H1 (cell line): ENCODE measurements around the gene SPI1. TPM values are rescaled to one million over a fixed set of nuclear protein-coding genes. Genes with fewer than 3 reads are reported as not detected.
A peak's percentile ranks its signal among the peaks of the same experiment; 100 is the strongest.

Experiments used
- CTCF ChIA-PET: fragments of 300-600 bp; sonication (Branson Sonifier 250); formaldehyde crosslinking; loops from one replicate; lab custom pipeline; 2021; ENCODE audit not compliant: partially characterized antibody; lab: Charles Lee
- POLR2A ChIA-PET: fragments of 300-600 bp; sonication (Branson Sonifier 250); formaldehyde crosslinking; loops from one replicate; lab custom pipeline; 2021; ENCODE audit warnings: inconsistent platforms; ENCODE audit not compliant: partially characterized antibody; lab: Charles Lee
- DNase-seq, 2 experiments: peaks; one replicate each; pipeline versions ENCODE4 v3.0.0 to v3.0.0-alpha.2; 2010 to 2022; ENCODE audit warnings: low spot score in 2 of 2, low read depth in 1 of 2, mixed read lengths in 1 of 2
- FAIRE-seq: peaks from 2 replicates; lab custom pipeline; 2011; peaks lifted over from hg19 to GRCh38; lab: Jason Lieb, UNC
- H2AFZ ChIP-seq: 2 replicates; pipeline ENCODE4 v1.8.1; 2012; ENCODE audit warnings: low read length, inconsistent platforms
- H2AK5ac ChIP-seq: 2 replicates; pipeline ENCODE4 v1.6.1; 2013; ENCODE audit warnings: low read depth, low read length
- H2BK120ac ChIP-seq: replicated peaks from 2 replicates; pipeline ENCODE3; 2013; ENCODE audit warnings: low read depth, low read length, inconsistent platforms
- H2BK12ac ChIP-seq: 2 replicates; pipeline ENCODE4 v1.6.1; 2013; ENCODE audit warnings: low read depth, low read length
- H2BK15ac ChIP-seq: 2 replicates; pipeline ENCODE4 v1.6.1; 2013; ENCODE audit warnings: low read length
- H2BK20ac ChIP-seq: 2 replicates; pipeline ENCODE4 v1.6.1; 2013; ENCODE audit warnings: low read length
- H2BK5ac ChIP-seq: 2 replicates; pipeline ENCODE4 v1.6.1; 2013; ENCODE audit warnings: low read depth, low read length
- H3K14ac ChIP-seq: 2 replicates; pipeline ENCODE4 v1.6.1; 2013; ENCODE audit warnings: inconsistent platforms; ENCODE audit not compliant: insufficient read length
- H3K18ac ChIP-seq: 2 replicates; pipeline ENCODE4 v1.6.1; 2013; ENCODE audit warnings: low read length; ENCODE audit errors: extremely low read depth
- H3K23ac ChIP-seq: 2 replicates; pipeline ENCODE4 v1.6.1; 2013; ENCODE audit warnings: inconsistent platforms; ENCODE audit not compliant: insufficient read length
- H3K23me2 ChIP-seq: 2 replicates; pipeline ENCODE4 v1.6.1; 2013; ENCODE audit warnings: low read depth, low read length
- H3K27ac ChIP-seq: 2 replicates; pipeline ENCODE4 v1.6.1; 2011; ENCODE audit warnings: low read depth, low read length, inconsistent platforms
- H3K27me3 ChIP-seq, 4 experiments: replicated peaks in 1 of 4; 1 replicate in 1 of 4; 2 replicates in 3 of 4; pipeline versions ENCODE4 v1.6.1 to v1.8.1; 2011 to 2013; ENCODE audit warnings: low read length in 3 of 4, mild to moderate bottlenecking in 3 of 4, inconsistent platforms in 2 of 4, mixed read lengths in 2 of 4, moderate library complexity in 1 of 4; ENCODE audit not compliant: control insufficient read depth in 3 of 4, insufficient read depth in 3 of 4; ENCODE audit errors: extremely low read depth in 1 of 4
- H3K36me3 ChIP-seq, 4 experiments: 2 replicates each; pipeline versions ENCODE4 v1.6.1 to v1.8.1; 2011 to 2013; ENCODE audit warnings: mild to moderate bottlenecking in 4 of 4, low read length in 3 of 4, moderate library complexity in 2 of 4, control low read depth in 1 of 4, inconsistent platforms in 1 of 4; ENCODE audit not compliant: insufficient read depth in 4 of 4, control insufficient read depth in 2 of 4
- H3K4ac ChIP-seq: replicated peaks from 2 replicates; pipeline ENCODE3; 2013; ENCODE audit warnings: low read length, low read depth, mixed read lengths, inconsistent platforms; ENCODE audit not compliant: insufficient read length
- H3K4me1 ChIP-seq, 4 experiments: replicated peaks in 1 of 4; 1 replicate in 1 of 4; 2 replicates in 3 of 4; pipeline versions ENCODE4 v1.6.1 to v1.8.1; 2011 to 2013; ENCODE audit warnings: low read length in 3 of 4, inconsistent platforms in 2 of 4, mixed read lengths in 1 of 4; ENCODE audit not compliant: insufficient read depth in 4 of 4, control insufficient read depth in 3 of 4
- H3K4me2 ChIP-seq, 2 experiments: 2 replicates each; pipeline versions ENCODE4 v1.6.1 to v1.8.1; 2011 to 2013; ENCODE audit warnings: low read depth in 2 of 2, low read length in 2 of 2, control low read depth in 1 of 2, inconsistent platforms in 1 of 2, mild to moderate bottlenecking in 1 of 2; ENCODE audit not compliant: insufficient read depth in 1 of 2
- H3K4me3 ChIP-seq, 4 experiments: fragments of 200-600, 300-600 bp in 1 of 4; sonication (generic), shearing (Covaris generic), sonication (Bioruptor Twin) in 1 of 4; 2 replicates each; pipeline versions ENCODE4 v1.5.1 to v1.8.1; 2011 to 2016; ENCODE audit warnings: low read length in 4 of 4, low read depth in 3 of 4, control low read depth in 2 of 4, inconsistent platforms in 2 of 4, mild to moderate bottlenecking in 2 of 4, mixed read lengths in 1 of 4, moderate library complexity in 1 of 4; ENCODE audit not compliant: insufficient read depth in 2 of 4; ENCODE audit errors: extremely low read depth in 1 of 4
- H3K56ac ChIP-seq: replicated peaks from 2 replicates; pipeline ENCODE3; 2013; ENCODE audit warnings: low read depth, mild to moderate bottlenecking, mixed read lengths, low read length, inconsistent platforms; ENCODE audit not compliant: insufficient read length
- H3K79me1 ChIP-seq: 2 replicates; pipeline ENCODE4 v1.6.1; 2013; ENCODE audit warnings: low read depth, low read length, control low read depth
- H3K79me2 ChIP-seq, 2 experiments: 2 replicates each; pipeline versions ENCODE4 v1.6.1 to v1.8.1; 2012 to 2013; ENCODE audit warnings: low read length in 2 of 2, mild to moderate bottlenecking in 2 of 2, inconsistent platforms in 1 of 2; ENCODE audit not compliant: insufficient read depth in 2 of 2, control insufficient read depth in 1 of 2
- H3K9ac ChIP-seq, 4 experiments: replicated peaks in 1 of 4; 1 replicate in 1 of 4; 2 replicates in 3 of 4; pipeline versions ENCODE4 v1.6.1 to v1.8.1; 2011 to 2013; ENCODE audit warnings: low read depth in 3 of 4, low read length in 3 of 4, control low read depth in 2 of 4, mild to moderate bottlenecking in 2 of 4, moderate library complexity in 2 of 4, inconsistent platforms in 1 of 4; ENCODE audit errors: extremely low read depth in 1 of 4
- H3K9me3 ChIP-seq, 2 experiments: 2 replicates each; pipeline versions ENCODE4 v1.6.1 to v1.8.1; 2012 to 2013; ENCODE audit warnings: mild to moderate bottlenecking in 2 of 2, moderate library complexity in 2 of 2, control low read depth in 1 of 2, inconsistent platforms in 1 of 2, low read depth in 1 of 2, low read length in 1 of 2, mixed read lengths in 1 of 2; ENCODE audit not compliant: insufficient read depth in 2 of 2
- H4K20me1 ChIP-seq, 2 experiments: replicated peaks in 1 of 2; 2 replicates each; pipeline versions ENCODE3 to v1.8.1; 2011 to 2013; ENCODE audit warnings: inconsistent platforms in 2 of 2, low read length in 2 of 2, mild to moderate bottlenecking in 1 of 2; ENCODE audit not compliant: insufficient read depth in 2 of 2, control insufficient read depth in 1 of 2
- H4K5ac ChIP-seq: 2 replicates; pipeline ENCODE4 v1.6.1; 2013; ENCODE audit warnings: low read length, low read depth, mixed read lengths, inconsistent platforms; ENCODE audit not compliant: insufficient read length
- H4K8ac ChIP-seq: 2 replicates; pipeline ENCODE4 v1.8.0; 2013; ENCODE audit warnings: mild to moderate bottlenecking, moderate library complexity, low read length, inconsistent platforms; ENCODE audit not compliant: insufficient read depth; ENCODE audit errors: extremely low read depth
- H4K91ac ChIP-seq: replicated peaks from 2 replicates; pipeline ENCODE3; 2013; ENCODE audit warnings: low read length, mixed read lengths, inconsistent platforms; ENCODE audit not compliant: insufficient read length
- CHD1 ChIP-seq: IDR thresholded peaks from 2 replicates; pipeline ENCODE4 v1.6.1; 2012; ENCODE audit warnings: low read depth, low read length, improper control_type of control experiment
- GABPA ChIP-seq: IDR thresholded peaks from 2 replicates; pipeline ENCODE4 v1.6.1; 2011; ENCODE audit warnings: mild to moderate bottlenecking, low read length, moderate library complexity, borderline replicate concordance; ENCODE audit not compliant: insufficient read depth
- JUND ChIP-seq: IDR thresholded peaks from 2 replicates; pipeline ENCODE4 v1.6.1; 2011; ENCODE audit warnings: mild to moderate bottlenecking, improper control_type of control experiment, low read length
- KDM1A ChIP-seq: fragments of 200-600, 300-600 bp; sonication (generic); IDR thresholded peaks from 2 replicates; pipeline ENCODE4 v1.7.1; 2016; ENCODE audit warnings: mild to moderate bottlenecking, low read length, borderline replicate concordance
- KDM5A ChIP-seq: fragments of 200-600 bp; IDR thresholded peaks from 2 replicates; pipeline ENCODE4 v1.7.1; 2012; ENCODE audit warnings: mild to moderate bottlenecking, low read length, inconsistent platforms, mixed read lengths
- MAX ChIP-seq: IDR thresholded peaks from 2 replicates; pipeline ENCODE4 v1.6.1; 2012; ENCODE audit warnings: inconsistent platforms
- NRF1 ChIP-seq: IDR thresholded peaks from 2 replicates; pipeline ENCODE4 v1.6.1; 2011; ENCODE audit warnings: mild to moderate bottlenecking, low read depth, low read length, improper control_type of control experiment
- RXRA ChIP-seq: IDR thresholded peaks from 2 replicates; pipeline ENCODE4 v1.6.1; 2011; ENCODE audit warnings: low read depth, mild to moderate bottlenecking, low read length, moderate library complexity; ENCODE audit not compliant: insufficient read depth
- SAP30 ChIP-seq: fragments of 300-600 bp; sonication (generic); IDR thresholded peaks from 2 replicates; pipeline ENCODE4 v1.7.1; 2012; ENCODE audit warnings: low read length, moderate library complexity, mild to moderate bottlenecking, inconsistent platforms; ENCODE audit not compliant: insufficient read depth, insufficient replicate concordance
- TAF1 ChIP-seq: IDR thresholded peaks from 2 replicates; pipeline ENCODE4 v1.6.1; 2011; ENCODE audit warnings: mild to moderate bottlenecking, low read depth, low read length
- WGBS, 2 experiments: shearing (Covaris generic) in 1 of 2; methylation state at CpG; one replicate each; pipeline versions ENCODE4 v1.1.6 to v1.1.7; 2013 to 2015; ENCODE audit warnings: low lambda C conversion rate in 2 of 2, mixed read lengths in 2 of 2, inconsistent platforms in 1 of 2, low coverage in 1 of 2, missing lambda C conversion rate in 1 of 2; ENCODE audit not compliant: insufficient replicate concordance in 2 of 2, insufficient coverage in 1 of 2, insufficient read length in 1 of 2; ENCODE audit errors: extremely low coverage in 1 of 2, missing lambda C conversion rate in 1 of 2; 5-methylcytosine and 5-hydroxymethylcytosine counted together
- polyA plus RNA-seq, 7 experiments: library from polyadenylated mRNA; depleted of rRNA in 3 of 7; stranded (reverse) in 5 of 7; unstranded in 2 of 7; fragments of >200 nt in 5 of 7; fragments of 200-250 nt in 2 of 7; gene quantifications; 1 replicate in 5 of 7; 2 replicates in 1 of 7; 4 replicates in 1 of 7; pipeline versions ENCODE4 v1.2.1 to v1.2.3, GENCODE V29; 2011 to 2013; ENCODE audit warnings: missing spikeins in 2 of 7, mixed read lengths in 2 of 7
- total RNA-seq: library from RNA; stranded (reverse); fragmentation: NEBNext Ultra II Directional; extraction: Animal tissue kit (Norgen Biotek cat#: 25700); gene quantifications from 2 replicates; pipeline ENCODE4 v1.2.1, GENCODE V29; 2021
- TF ChIP-seq, protein P1 (sequence below): IDR thresholded peaks from 2 replicates; pipeline ENCODE4 v1.6.1; 2011; ENCODE audit warnings: low read depth, mild to moderate bottlenecking, low read length; ENCODE audit not compliant: insufficient read depth

SPI1 gene
- total and polyA plus RNA-seq, 2 of the 8 experiments (the other 6 are each of a cell fraction or from before 2014, with no cell fraction given) = 0.12 TPM; not detected in 1

GRCh38 chr11:47383071-47383470 is 4.7 kb upstream of the SPI1 start:
- Histone ChIP-seq H3K4me1 (peaks cover 0 to 5% (median 0%) of the 10 kb centered on the region in 4 experiments; a peak in 1 of 7 replicates), H4K91ac (peak overlapping the region; percentile 19), H4K8ac (no peak overlapping the region), H3K23ac (no peak overlapping the region), H3K23me2 (peaks cover 9% of the 10 kb centered on the region; the same call in 1 of the 2 replicates), H3K27ac (no peak overlapping the region), H2AFZ (peak overlapping the region; percentile 59; the same call in 1 of the 2 replicates), H3K27me3 (no peaks in the 10 kb centered on the region), H3K18ac (no peak overlapping the region), H2AK5ac (no peak overlapping the region), H4K5ac (no peak overlapping the region), H3K4me2 (no peak overlapping the region), H3K4me3 (no peak overlapping the region), H2BK120ac (no peak overlapping the region), H2BK12ac (peak overlapping the region; percentile 80; the same call in 1 of the 2 replicates), H3K79me2 (no peaks in the 10 kb centered on the region), H3K14ac (no peak overlapping the region), H3K9ac (no peak overlapping the region; a peak in 1 of 7 replicates), H4K20me1 (peaks cover 0 to 2% of the 10 kb centered on the region in 2 experiments), H3K9me3 (no peaks in the 10 kb centered on the region), H2BK15ac (0 out of 2 replicates have a peak overlapping the region, but pooled peaks have one; percentile 72), H2BK5ac (no peak overlapping the region), H2BK20ac (no peak overlapping the region), H3K79me1 (no peaks in the 10 kb centered on the region), H3K56ac (no peak overlapping the region), H3K36me3 (no peaks in the 10 kb centered on the region), H3K4ac (peak overlapping the region; percentile 20)
- TF ChIP-seq TAF1 (no peak), JUND (no peak), KDM5A (no peak), MAX (no peak), SAP30 (no peak), CHD1 (no peak), NRF1 (no peak), GABPA (no peak), KDM1A (no peak), RXRA (no peak)
- TF ChIP-seq, protein P1, sequence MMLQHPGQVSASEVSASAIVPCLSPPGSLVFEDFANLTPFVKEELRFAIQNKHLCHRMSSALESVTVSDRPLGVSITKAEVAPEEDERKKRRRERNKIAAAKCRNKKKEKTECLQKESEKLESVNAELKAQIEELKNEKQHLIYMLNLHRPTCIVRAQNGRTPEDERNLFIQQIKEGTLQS = no peak
- ChIA-PET CTCF (interaction anchor here (2.3 kb wide), 1 partner anchor 9 kb away, joined by 11 read pairs; no protein-coding TSS in a partner anchor), POLR2A (interaction anchor here (1.4 to 2.2 kb wide), 2 partner anchors 11 to 17 kb away, joined by 3 to 5 read pairs; no protein-coding TSS in a partner anchor)
- DNase-seq (no peak), FAIRE-seq (no peak)
- 81% methylated on average over 4 of the region's 4 CpGs; no CpG with 5 or more reads in 1 of the 2 experiments for WGBS, 2 experiments
